HG02759 (cell line): ENCODE data around the gene RPS15.

Source experiments
- ATAC-seq: cut with Tn5 transposase; IDR thresholded peaks from one replicate; pipeline ENCODE4 v1.9.1; 2021; ENCODE audit warnings: mild to moderate bottlenecking, moderate library complexity; ENCODE audit not compliant: unreplicated experiment

RPS15 gene

GRCh38 chr19:1481893-1482360, 43.7 kb downstream of the RPS15 start:
- ATAC-seq, result no peak

- no peak for ATAC-seq
These were observed 44.4 kb downstream of the RPS15 start for GRCh38 chr19:1482361-1483130.

- no peak for ATAC-seq
These were observed 45.2 kb downstream of the RPS15 start for GRCh38 chr19:1483131-1483978.

- ATAC-seq, result no peak
These were observed 45.8 kb downstream of the RPS15 start for GRCh38 chr19:1483979-1484428.

- ATAC-seq, result no peak
These were observed 48.8 kb downstream of the RPS15 start for GRCh38 chr19:1486720-1487575.

GRCh38 chr19:1487576-1488281, 49.5 kb downstream of the RPS15 start:
- ATAC-seq, result no peak

- no peak for ATAC-seq
These were observed 50.0 kb downstream of the RPS15 start for GRCh38 chr19:1488282-1488601.

- no peak for ATAC-seq
These were observed 51.5 kb downstream of the RPS15 start for GRCh38 chr19:1489463-1490310.
